ENCODE measurements around the gene RANBP10. TPM values are rescaled to one million over a fixed set of nuclear protein-coding genes. Genes with fewer than 3 reads are reported as not detected.

The RANBP10 gene
- total RNA-seq, 4 donors from 2014 or later: 6.0 to 9.8 (median 8.3) TPM

DNA sequence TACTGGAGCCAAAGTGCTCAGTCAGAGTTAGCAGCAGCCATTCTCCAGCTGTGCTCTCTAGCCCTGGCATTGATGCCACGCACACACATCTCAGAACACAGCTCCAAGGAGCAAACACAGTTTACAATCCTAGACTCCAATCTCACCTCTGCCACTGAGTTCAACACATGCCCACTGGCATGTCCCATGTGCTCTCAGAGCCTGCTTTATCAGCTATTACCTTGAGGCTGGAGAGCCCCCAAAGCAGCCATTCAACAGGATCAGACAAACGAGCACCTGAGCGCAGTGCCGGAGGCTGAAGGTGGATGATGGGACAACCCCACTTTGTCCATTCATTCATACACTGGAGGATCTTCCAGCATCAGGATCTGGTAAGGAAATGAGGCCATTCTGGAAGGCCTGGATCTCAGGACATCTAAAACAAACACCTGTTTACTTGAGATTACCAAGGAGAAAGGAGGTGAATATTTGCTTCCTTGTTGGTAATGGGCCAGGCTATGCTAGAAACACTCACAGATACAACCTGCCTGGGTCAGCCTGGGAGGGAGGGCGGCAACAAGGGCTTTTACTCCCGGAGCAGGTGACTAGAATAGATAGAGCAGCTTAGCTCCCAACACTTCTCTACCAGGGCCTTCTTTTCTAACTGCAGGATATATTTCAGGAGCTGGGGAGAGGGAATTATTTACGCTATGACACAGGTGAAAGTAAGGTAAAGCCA, 25.4 kb downstream of the RANBP10 start:
- TF ChIP-seq, protein P1, sequence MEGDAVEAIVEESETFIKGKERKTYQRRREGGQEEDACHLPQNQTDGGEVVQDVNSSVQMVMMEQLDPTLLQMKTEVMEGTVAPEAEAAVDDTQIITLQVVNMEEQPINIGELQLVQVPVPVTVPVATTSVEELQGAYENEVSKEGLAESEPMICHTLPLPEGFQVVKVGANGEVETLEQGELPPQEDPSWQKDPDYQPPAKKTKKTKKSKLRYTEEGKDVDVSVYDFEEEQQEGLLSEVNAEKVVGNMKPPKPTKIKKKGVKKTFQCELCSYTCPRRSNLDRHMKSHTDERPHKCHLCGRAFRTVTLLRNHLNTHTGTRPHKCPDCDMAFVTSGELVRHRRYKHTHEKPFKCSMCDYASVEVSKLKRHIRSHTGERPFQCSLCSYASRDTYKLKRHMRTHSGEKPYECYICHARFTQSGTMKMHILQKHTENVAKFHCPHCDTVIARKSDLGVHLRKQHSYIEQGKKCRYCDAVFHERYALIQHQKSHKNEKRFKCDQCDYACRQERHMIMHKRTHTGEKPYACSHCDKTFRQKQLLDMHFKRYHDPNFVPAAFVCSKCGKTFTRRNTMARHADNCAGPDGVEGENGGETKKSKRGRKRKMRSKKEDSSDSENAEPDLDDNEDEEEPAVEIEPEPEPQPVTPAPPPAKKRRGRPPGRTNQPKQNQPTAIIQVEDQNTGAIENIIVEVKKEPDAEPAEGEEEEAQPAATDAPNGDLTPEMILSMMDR (IDR thresholded peaks at IDR 0.05): no peak
- DNase-seq (ENCODE audit: low spot score): no peak
- no peak for ATAC-seq (ENCODE audit: low FRiP score)

DNA sequence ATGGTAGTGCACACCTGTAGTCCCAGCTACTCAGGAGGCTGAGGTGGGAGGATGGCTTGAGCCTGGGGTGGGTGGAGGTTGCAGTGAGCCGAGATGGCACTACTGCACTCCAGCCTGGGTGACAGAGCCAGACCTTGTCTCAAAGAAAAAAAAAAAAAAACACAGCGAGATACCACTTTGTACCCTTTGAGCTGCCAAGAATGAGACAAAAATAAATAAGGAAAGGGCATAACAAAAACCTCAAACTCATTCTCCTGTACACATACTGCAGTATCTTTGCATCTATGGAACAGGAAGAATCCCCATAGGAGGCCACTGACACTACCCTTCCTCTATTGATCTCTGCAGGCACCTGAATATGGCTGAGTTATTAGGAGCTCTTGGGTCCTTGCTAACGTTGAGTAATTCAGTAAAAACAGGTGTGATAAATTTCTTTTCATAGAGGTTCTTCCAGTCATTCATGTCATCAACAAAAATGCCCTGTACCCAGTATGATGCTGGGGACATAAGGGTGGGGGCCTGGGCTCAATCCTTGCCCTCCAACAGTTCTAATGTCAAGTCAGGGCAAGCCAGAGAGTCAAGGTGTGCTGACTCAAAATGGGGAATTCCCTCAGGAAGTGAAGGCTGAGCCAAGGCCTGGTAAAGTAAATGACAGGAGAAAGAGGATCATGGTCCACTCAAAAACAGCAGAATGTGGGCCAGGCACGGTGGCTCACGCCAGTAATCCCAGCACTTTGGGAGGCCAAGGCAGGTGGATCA, 26.9 kb downstream of the RANBP10 start:
- TF ChIP-seq, protein P1 (IDR thresholded peaks at IDR 0.05): no peak
- DNase-seq (ENCODE audit: low spot score) (no peak), ATAC-seq (ENCODE audit: low FRiP score) (no peak)

DNA sequence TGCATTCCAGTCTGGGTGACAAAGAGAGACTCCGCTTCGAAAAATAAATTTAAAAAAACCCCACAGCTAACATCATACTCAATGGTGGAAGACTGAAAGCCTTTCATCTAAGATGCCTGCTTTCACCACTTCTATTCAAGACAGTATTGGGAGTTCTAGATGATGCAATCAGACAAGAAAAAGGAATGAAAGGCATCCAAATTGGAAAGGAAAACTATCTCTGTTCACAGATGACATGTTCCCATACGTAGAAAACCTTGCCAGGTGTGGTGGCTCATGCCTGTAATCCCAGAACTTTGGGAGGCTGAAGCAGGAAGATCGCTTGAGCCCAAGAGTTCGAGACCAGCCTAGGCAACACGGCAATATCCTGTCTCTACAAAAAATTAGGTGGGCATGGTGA, 31.1 kb downstream of the RANBP10 start:
- ATAC-seq (ENCODE audit: low FRiP score): no peak
- DNase-seq (ENCODE audit: low spot score): no peak
- TF ChIP-seq, protein P1 (IDR thresholded peaks at IDR 0.05): no peak

DNA sequence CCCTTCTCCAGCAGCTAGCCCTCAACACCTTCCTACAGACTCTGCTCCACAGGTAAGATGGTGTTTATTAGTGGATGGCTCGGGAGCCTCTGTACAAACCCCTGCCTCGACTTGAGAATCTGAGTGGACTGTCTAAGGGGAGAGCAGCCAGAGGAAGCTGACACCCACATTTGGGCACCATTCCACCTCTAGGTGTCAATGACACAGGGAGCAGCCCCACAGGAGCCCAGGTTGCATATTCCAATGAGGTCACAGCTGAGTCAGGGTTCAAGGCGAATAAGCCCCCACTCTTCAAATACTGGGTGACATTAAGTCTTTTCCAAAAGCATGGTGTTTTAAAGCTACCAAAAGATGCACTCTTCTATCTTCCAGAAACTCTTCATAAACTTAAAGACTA, 31.9 kb downstream of the RANBP10 start:
- DNase-seq (ENCODE audit: low spot score) (no peak), ATAC-seq (ENCODE audit: low FRiP score) (no peak)
- TF ChIP-seq, protein P1 (IDR thresholded peaks at IDR 0.05): no peak

DNA sequence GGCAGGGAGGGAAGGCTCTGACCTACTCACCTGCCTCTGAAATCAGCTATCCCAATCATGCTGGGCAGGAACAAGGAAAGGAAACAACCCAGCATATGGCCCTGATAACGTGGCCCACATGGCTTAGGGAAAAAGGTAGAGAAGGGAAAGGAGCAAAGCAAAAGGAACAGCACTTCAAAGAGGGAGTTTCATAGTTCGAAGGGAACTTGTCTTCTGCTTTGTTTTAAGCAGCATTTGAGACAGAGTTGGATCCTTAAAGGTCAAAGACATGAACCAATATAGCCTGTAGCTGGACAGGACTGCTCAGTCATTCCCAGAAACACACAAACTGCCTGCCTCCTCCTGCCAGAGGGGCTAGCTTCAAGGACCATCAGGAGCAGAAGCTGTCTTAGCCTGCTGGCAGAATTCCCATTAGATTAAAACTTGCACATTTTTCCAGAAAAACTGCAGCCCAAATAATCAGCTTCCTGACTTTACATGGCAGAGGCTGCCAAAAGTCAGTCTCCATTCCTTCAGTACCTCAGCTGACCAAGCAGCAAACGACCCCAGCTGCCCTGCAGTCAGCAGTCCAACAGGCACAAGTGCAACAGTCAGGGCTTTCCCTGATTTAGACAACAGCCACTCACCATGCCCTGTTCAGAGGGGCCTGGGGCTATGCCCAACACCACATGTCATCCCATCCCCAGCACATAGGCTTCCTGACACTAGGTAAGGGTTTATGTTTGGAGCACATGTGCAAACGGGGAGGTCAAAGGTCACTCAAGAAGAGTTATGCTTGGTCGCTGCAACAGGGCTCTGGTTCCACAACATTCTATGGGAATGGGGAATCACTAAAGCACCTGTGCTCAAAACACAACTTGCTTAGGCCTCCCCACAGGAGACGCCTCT, 32.5 kb downstream of the RANBP10 start:
- DNase-seq (ENCODE audit: low spot score): no peak
- ATAC-seq (ENCODE audit: low FRiP score): no peak
- TF ChIP-seq, protein P1 (IDR thresholded peaks at IDR 0.05): no peak

DNA sequence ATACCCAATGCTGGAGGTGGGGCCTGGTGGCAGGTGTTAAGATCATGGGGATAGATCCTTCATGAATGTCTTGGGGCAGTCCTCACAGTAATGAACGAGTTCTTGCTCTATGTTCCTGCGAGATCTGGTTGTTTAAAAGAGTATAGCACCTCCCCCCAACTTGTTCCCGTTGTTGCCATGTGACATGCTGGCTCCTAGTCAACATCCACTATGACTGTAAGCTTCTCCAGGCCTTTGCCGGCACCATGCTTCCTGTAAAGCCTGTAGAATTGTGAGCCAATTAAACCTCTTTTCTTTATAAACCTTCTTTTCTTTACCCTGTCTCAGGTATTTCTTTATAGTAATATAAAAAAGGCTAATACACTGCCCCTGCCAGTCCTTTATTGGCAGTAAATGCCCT, 33.3 kb downstream of the RANBP10 start:
- no peak for ATAC-seq (ENCODE audit: low FRiP score)
- TF ChIP-seq, protein P1 (IDR thresholded peaks at IDR 0.05): no peak

More for the DNA sequence above, 33.3 kb downstream of the RANBP10 start:
- DNase-seq (ENCODE audit: low spot score): peak; percentile 26

Measured in omental fat pad (tissue), 4 donors.